Peyer's patch (tissue), 4 donors: ENCODE data around the gene FOXK1. TPM values are rescaled to one million over a fixed set of nuclear protein-coding genes. Genes with fewer than 3 reads are reported as not detected.
A peak's percentile ranks its signal among the peaks of the same experiment; 100 is the strongest.

Experiments
- DNase-seq, 3 donors: peaks; one replicate each; pipeline ENCODE4 v3.0.0-alpha.2; 2017 to 2019
- H3K27ac ChIP-seq, 4 donors: fragments of 200-600 bp; sonication (generic); one replicate each; pipeline ENCODE4 v1.5.1; 2016 to 2019
- H3K27me3 ChIP-seq, 2 donors: fragments of 200-600 bp; sonication (generic); one replicate each; pipeline ENCODE4 v1.5.1; 2019
- H3K36me3 ChIP-seq, 3 donors: fragments of 200-600 bp; sonication (generic); one replicate each; pipeline ENCODE4 v1.5.1; 2016 to 2019
- H3K4me1 ChIP-seq, 4 donors: fragments of 200-600 bp; sonication (generic); one replicate each; pipeline ENCODE4 v1.5.1; 2016 to 2019
- H3K4me3 ChIP-seq, 4 donors: fragments of 200-600 bp; sonication (generic); 1 replicate in 3 of 4; 2 replicates in 1 of 4; pipeline ENCODE4 v1.5.1; 2016 to 2019; ENCODE audit warnings: mild to moderate bottlenecking in 1 of 4
- H3K9me3 ChIP-seq, 4 donors: fragments of 200-600 bp; sonication (generic); one replicate each; pipeline ENCODE4 v1.5.1; 2016 to 2019; ENCODE audit warnings: mild to moderate bottlenecking in 1 of 4
- POLR2A ChIP-seq, 2 donors: fragments of 450-650 bp; IDR thresholded peaks; one replicate each; pipeline ENCODE4 v1.5.1; 2017; ENCODE audit warnings: antibody characterized with exemption in 2 of 2, mild to moderate bottlenecking in 2 of 2, moderate library complexity in 2 of 2
- total RNA-seq, 4 donors: library from RNA; depleted of rRNA; stranded (reverse); fragments of >200 nt; gene quantifications; one replicate each; pipeline ENCODE4 v1.1.0, GENCODE V29; 2016
- TF ChIP-seq, protein P1 (sequence below), 6 experiments: fragments of 450-650 bp in 4 of 6; fragments of 200-600 bp in 2 of 6; sonication (generic) in 1 of 6; IDR thresholded peaks; one replicate each; pipeline ENCODE4 v1.5.1; 2017 to 2019; ENCODE audit warnings: antibody characterized with exemption in 6 of 6, mild to moderate bottlenecking in 3 of 6, moderate library complexity in 1 of 6

Gene FOXK1
- total RNA-seq, 4 donors from 2014 or later: 14.9 to 47.0 (median 36.1) TPM

- peak overlapping the region; percentile 69 to 92 (median 90) for H3K4me3 ChIP-seq
- H3K9me3 ChIP-seq: no peaks in the 10 kb centered on the region
- peak overlapping the region; percentile 89 to 96 (median 92) for H3K27ac ChIP-seq
- DNase-seq: peak in 2 of 3 donors; percentile 46 to 66
- H3K36me3 ChIP-seq: peaks cover 0 to 11% (median 0%) of the 10 kb centered on the region in 3 donors
- no peak for TF ChIP-seq POLR2A (IDR thresholded peaks at IDR 0.05)
- TF ChIP-seq, protein P1, sequence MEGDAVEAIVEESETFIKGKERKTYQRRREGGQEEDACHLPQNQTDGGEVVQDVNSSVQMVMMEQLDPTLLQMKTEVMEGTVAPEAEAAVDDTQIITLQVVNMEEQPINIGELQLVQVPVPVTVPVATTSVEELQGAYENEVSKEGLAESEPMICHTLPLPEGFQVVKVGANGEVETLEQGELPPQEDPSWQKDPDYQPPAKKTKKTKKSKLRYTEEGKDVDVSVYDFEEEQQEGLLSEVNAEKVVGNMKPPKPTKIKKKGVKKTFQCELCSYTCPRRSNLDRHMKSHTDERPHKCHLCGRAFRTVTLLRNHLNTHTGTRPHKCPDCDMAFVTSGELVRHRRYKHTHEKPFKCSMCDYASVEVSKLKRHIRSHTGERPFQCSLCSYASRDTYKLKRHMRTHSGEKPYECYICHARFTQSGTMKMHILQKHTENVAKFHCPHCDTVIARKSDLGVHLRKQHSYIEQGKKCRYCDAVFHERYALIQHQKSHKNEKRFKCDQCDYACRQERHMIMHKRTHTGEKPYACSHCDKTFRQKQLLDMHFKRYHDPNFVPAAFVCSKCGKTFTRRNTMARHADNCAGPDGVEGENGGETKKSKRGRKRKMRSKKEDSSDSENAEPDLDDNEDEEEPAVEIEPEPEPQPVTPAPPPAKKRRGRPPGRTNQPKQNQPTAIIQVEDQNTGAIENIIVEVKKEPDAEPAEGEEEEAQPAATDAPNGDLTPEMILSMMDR (IDR thresholded peaks at IDR 0.05): no peak
- peaks cover 0 to 16% (median 10%) of the 10 kb centered on the region in 4 donors for H3K4me1 ChIP-seq
- no peaks in the 10 kb centered on the region for H3K27me3 ChIP-seq
Measured at GRCh38 chr7:4775848-4776623, 93.9 kb downstream of the FOXK1 start.

DNA sequence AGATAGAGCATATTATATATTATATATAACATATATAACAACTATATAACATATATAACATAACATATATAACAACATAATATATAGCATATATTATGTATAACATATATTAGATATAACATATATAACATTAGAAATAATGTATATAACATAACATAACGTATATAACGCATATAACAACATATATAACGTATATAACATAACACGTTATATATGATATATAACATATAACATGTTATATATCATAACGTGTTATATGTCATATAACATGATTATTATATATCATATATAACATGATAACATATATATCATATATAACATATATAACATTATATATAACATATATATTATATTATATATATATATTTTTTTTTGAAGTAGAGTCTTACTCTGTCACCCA is 97.0 kb downstream of the FOXK1 start:
- Histone ChIP-seq H3K27ac (no peak overlapping the region), H3K4me1 (peaks cover 0 to 14% (median 10%) of the 10 kb centered on the region in 4 donors), H3K9me3 (no peaks in the 10 kb centered on the region), H3K27me3 (no peaks in the 10 kb centered on the region), H3K4me3 (no peak overlapping the region), H3K36me3 (peaks cover 0 to 42% (median 0%) of the 10 kb centered on the region in 3 donors)
- DNase-seq: no peak
- TF ChIP-seq, protein P1 (IDR thresholded peaks at IDR 0.05): no peak
- TF ChIP-seq POLR2A (IDR thresholded peaks at IDR 0.05): no peak

DNA sequence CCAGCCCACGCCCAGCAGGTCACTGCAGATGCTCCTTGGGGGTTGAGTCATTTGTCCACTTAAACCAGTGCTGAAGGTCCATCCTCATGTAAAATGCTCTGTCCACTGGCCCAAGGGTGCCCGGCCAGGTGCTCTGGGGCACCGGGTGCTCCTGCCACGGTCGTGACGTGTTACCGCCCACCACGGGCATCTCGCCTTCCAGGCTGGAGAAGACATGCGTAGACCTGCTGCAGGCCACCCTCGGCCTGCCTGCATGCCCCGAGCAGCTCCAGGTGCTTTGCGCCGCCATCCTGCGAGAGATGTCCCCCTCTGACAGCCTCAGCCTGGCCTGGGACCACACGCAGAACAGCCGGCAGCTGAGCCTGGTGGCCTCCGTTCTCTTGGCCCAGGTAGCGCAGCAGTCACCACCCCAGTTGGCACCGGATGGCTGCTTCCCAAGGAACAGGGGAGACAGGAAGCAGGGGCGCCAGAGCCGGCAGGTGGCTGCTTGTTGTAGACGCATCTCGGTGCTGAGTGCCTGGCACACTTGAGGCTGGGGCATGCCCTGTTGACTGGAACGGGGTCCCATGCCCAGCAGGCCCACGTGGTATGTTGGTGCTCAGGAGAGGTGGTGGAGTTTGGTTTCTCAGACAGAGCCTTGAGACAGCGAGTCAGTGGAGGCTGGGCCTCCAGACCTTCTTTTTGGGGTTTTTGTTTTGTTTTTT is 99.4 kb downstream of the FOXK1 start:
- DNase-seq: no peak
- Histone ChIP-seq H3K4me1 (peaks cover 0 to 6% (median 3%) of the 10 kb centered on the region in 4 donors), H3K27me3 (no peaks in the 10 kb centered on the region), H3K9me3 (no peaks in the 10 kb centered on the region), H3K36me3 (peaks cover 0 to 66% (median 0%) of the 10 kb centered on the region in 3 donors), H3K27ac (no peak overlapping the region), H3K4me3 (no peak overlapping the region)
- TF ChIP-seq, protein P1 (IDR thresholded peaks at IDR 0.05): no peak
- no peak for TF ChIP-seq POLR2A (IDR thresholded peaks at IDR 0.05)

GRCh38 chr7:4782333-4783291 is 100.5 kb downstream of the FOXK1 start:
- Histone ChIP-seq H3K36me3 (peaks cover 0 to 77% (median 0%) of the 10 kb centered on the region in 3 donors), H3K27me3 (no peaks in the 10 kb centered on the region), H3K27ac (no peak overlapping the region), H3K4me3 (no peak overlapping the region), H3K9me3 (no peaks in the 10 kb centered on the region), H3K4me1 (no peaks in the 10 kb centered on the region)
- no peak for DNase-seq
- TF ChIP-seq POLR2A (IDR thresholded peaks at IDR 0.05): no peak
- TF ChIP-seq, protein P1 (IDR thresholded peaks at IDR 0.05): no peak

DNA sequence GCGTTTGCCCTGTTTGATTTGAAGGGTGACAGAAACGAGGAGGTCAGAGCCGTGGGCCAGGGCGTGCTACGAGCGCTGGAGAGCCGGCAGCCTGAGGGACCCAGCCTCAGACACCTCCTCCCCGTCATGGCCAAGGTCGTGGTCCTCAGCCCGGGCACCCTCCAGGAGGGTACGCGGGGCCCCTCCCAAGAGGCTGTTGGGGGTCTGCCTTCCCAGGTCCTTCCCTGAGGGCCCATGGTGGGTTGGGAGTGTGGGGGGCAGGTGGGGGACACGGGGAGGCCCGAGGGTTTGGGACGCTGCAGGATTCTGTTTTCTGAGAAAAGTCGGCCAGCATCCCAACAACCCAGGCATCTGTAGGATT is 101.2 kb downstream of the FOXK1 start:
- H3K36me3 ChIP-seq: peaks cover 0 to 83% (median 0%) of the 10 kb centered on the region in 3 donors
- H3K4me1 ChIP-seq: no peaks in the 10 kb centered on the region
- no peak for TF ChIP-seq POLR2A (IDR thresholded peaks at IDR 0.05)
- TF ChIP-seq, protein P1 (IDR thresholded peaks at IDR 0.05): no peak
- H3K9me3 ChIP-seq: no peaks in the 10 kb centered on the region
- no peak overlapping the region for H3K27ac ChIP-seq
- H3K4me3 ChIP-seq: no peak overlapping the region
- no peak for DNase-seq
- no peaks in the 10 kb centered on the region for H3K27me3 ChIP-seq
